Ectodermal cell (in vitro differentiated cells): ENCODE measurements around the gene PTPN4.
"Not testable (repeated sequence)": the region's sequence is repeated elsewhere in the genome, so short reads cannot be mapped to it uniquely, and the experiment has no call there.

Source experiments
- H3K27ac ChIP-seq: 2 replicates; pipeline ENCODE4 v1.7.0; 2013; ENCODE audit warnings: mild to moderate bottlenecking, low read depth, low read length; ENCODE audit not compliant: insufficient read depth, poor library complexity, severe bottlenecking
- H3K27me3 ChIP-seq: 2 replicates; pipeline ENCODE4 v1.7.0; 2013; ENCODE audit warnings: mild to moderate bottlenecking, low read length; ENCODE audit not compliant: insufficient read depth, control insufficient read depth, poor library complexity, severe bottlenecking
- H3K36me3 ChIP-seq: one replicate; pipeline ENCODE4 v1.7.0; 2013; ENCODE audit warnings: low read length; ENCODE audit not compliant: control insufficient read depth, insufficient read depth
- H3K4me1 ChIP-seq: one replicate; pipeline ENCODE4 v1.7.0; 2013; ENCODE audit warnings: low read length; ENCODE audit not compliant: control insufficient read depth, insufficient read depth
- H3K4me3 ChIP-seq: 2 replicates; pipeline ENCODE4 v1.7.0; 2013; ENCODE audit warnings: low read depth, low read length, control low read depth; ENCODE audit not compliant: insufficient read depth
- H3K9me3 ChIP-seq: 2 replicates; pipeline ENCODE4 v1.7.0; 2013; ENCODE audit warnings: mild to moderate bottlenecking, low read length, moderate library complexity; ENCODE audit not compliant: control insufficient read depth
- WGBS, 2 experiments: methylation state at CpG; one replicate each; pipeline ENCODE4 v1.1.7; 2013; ENCODE audit warnings: missing lambda C conversion rate in 2 of 2; 5-methylcytosine and 5-hydroxymethylcytosine counted together

The PTPN4 gene

DNA sequence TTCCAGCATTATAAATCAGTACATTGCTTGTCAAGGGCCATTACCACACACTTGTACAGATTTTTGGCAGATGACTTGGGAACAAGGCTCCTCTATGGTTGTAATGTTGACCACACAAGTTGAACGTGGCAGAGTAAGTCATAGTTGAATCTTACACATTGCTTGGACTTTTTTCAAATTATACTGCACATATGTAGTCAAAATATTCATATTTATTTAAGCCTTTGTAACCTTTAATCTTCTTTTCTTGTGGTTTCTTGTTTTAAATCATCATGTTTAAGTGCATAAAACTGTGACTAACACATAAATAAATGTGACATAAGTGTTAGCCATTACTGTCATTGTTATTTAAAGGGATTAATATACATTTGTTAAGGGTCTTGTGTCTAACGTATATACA is 201.1 kb downstream of the PTPN4 start:
- Histone ChIP-seq H3K36me3 (peaks cover 27% of the 10 kb centered on the region), H3K4me3 (no peak overlapping the region), H3K27ac (no peak overlapping the region), H3K9me3 (peaks cover 3% of the 10 kb centered on the region), H3K27me3 (no peaks in the 10 kb centered on the region), H3K4me1 (no peaks in the 10 kb centered on the region)
- 100% methylated on average over 1 of the region's 2 CpGs; no CpG with 5 or more reads in 1 of the 2 experiments for WGBS, 2 experiments

DNA sequence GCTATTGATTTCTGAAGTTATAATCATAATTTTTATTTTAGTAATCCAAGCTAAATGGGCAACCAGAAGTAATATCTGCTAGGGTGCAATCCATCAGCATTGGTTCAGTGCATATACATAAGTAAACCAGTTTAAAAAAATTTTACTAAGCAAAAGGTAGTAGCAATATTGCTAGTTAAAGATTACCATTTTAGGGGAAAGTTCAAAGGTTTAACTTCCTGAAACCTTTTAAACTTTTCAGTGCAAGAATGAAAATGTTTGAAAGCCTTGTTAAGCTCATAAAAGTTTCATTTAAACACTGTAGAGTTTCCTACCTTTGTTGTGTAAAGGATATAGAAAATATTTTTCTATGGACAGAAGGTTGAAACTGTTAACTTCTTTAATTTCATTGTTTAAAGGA is 222.2 kb downstream of the PTPN4 start:
- H3K4me3 ChIP-seq: no peak overlapping the region
- no peaks in the 10 kb centered on the region for H3K27me3 ChIP-seq
- H3K36me3 ChIP-seq: no peaks in the 10 kb centered on the region
- H3K4me1 ChIP-seq: no peaks in the 10 kb centered on the region
- H3K9me3 ChIP-seq: no peaks in the 10 kb centered on the region
- H3K27ac ChIP-seq: no peak overlapping the region

GRCh38 chr2:119982506-119982905 is 222.8 kb downstream of the PTPN4 start:
- Histone ChIP-seq H3K4me1 (no peaks in the 10 kb centered on the region), H3K27ac (no peak overlapping the region), H3K9me3 (no peaks in the 10 kb centered on the region), H3K27me3 (no peaks in the 10 kb centered on the region), H3K36me3 (no peaks in the 10 kb centered on the region), H3K4me3 (no peak overlapping the region)
- 85 to 93% methylated on average over 1 to 2 of the region's 2 CpGs for WGBS, 2 experiments

- Histone ChIP-seq H3K9me3 (no peaks in the 10 kb centered on the region), H3K4me1 (no peaks in the 10 kb centered on the region), H3K27ac (no peak overlapping the region), H3K27me3 (no peaks in the 10 kb centered on the region), H3K36me3 (no peaks in the 10 kb centered on the region), H3K4me3 (no peak overlapping the region)
- 92 to 99% methylated on average over 3 of the region's 3 CpGs for WGBS, 2 experiments
Observed at GRCh38 chr2:119983108-119983507, 223.4 kb downstream of the PTPN4 start.

DNA sequence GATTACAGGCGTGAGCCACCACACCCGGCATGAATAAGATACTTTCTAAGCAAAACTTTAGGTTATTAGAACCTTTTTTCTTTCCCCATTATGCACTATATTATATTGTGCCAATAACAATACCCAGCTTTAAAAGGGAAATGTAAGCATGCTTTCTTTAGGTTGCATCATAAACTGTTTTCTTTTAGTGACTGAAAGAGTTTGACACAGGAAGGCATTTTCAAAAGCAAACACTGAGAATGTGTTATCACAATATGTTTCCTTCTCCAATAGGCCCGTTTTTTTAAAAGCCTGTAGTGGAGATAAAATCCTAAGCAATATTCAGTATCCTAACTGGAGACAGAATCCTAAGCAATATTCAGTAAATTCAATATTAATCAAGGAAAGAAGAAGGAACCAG is 236.4 kb downstream of the PTPN4 start:
- H3K27me3 ChIP-seq: no peaks in the 10 kb centered on the region
- no peaks in the 10 kb centered on the region for H3K9me3 ChIP-seq
- H3K4me1 ChIP-seq: no peaks in the 10 kb centered on the region

DNA sequence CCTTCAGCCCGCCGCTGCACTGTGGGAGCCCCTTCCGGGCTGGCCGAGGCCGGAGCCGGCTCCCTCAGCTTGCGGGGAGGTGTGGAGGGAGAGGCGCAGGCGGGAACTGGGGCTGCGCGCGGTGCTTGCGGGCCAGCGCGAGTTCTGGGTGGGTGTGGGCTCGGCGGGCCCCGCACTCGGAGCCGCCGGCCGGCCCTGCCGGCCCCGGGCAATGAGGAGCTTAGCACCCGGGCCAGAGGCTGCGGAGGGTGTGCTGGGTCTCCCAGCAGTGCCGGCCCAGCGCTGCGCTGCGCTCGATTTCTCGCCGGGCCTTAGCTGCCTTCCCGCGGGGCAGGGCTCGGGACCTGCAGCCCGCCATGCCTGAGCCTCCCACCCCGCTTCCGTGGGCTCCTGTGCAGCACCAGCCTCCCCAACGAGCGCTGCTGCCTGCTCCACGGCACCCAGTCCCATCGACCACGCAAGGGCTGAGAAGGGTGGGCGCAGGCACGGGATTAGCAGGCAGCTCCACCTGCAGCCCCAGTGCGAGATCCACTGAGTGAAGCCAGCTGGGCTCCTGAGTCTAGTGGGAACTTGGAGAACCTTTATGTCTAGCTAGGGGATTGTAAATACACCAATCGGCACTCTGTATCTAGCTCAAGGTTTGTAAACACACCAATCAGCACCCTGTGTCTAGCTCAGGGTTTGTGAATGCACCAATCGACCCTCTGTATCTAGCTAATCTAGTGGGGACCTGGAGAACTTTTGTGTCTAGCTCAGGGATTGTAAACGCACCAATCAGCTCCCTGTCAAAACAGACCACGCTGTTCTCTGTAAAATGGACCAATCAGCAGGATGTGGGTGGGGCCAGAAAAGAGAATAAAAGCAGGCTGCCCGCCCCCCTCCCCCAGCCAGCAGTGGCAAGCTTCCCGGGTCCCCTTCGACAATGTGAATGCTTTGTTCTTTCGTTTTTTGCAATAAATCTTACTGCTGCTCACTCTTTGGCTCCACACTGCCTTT is 237.5 kb downstream of the PTPN4 start:
- not testable (repeated sequence) for H3K4me1 ChIP-seq, H3K4me3 ChIP-seq, H3K9me3 ChIP-seq, H3K36me3 ChIP-seq, H3K27ac ChIP-seq, H3K27me3 ChIP-seq
- WGBS, 2 experiments: 94 to 96% methylated on average over 54 of the region's 55 CpGs

More for the DNA sequence above, 236.4 kb downstream of the PTPN4 start:
- Histone ChIP-seq H3K27ac (no peak overlapping the region), H3K4me3 (no peak overlapping the region), H3K36me3 (no peaks in the 10 kb centered on the region)
- WGBS, 2 experiments: 90 to 96% methylated on average over 3 of the region's 3 CpGs

- Histone ChIP-seq H3K27ac (no peak overlapping the region), H3K36me3 (no peaks in the 10 kb centered on the region), H3K27me3 (no peaks in the 10 kb centered on the region), H3K9me3 (no peaks in the 10 kb centered on the region), H3K4me1 (no peaks in the 10 kb centered on the region), H3K4me3 (no peak overlapping the region)
- WGBS, 2 experiments: 87 to 94% methylated on average over 1 of the region's 1 CpG
Observed at GRCh38 chr2:120001471-120001870, 241.7 kb downstream of the PTPN4 start.

DNA sequence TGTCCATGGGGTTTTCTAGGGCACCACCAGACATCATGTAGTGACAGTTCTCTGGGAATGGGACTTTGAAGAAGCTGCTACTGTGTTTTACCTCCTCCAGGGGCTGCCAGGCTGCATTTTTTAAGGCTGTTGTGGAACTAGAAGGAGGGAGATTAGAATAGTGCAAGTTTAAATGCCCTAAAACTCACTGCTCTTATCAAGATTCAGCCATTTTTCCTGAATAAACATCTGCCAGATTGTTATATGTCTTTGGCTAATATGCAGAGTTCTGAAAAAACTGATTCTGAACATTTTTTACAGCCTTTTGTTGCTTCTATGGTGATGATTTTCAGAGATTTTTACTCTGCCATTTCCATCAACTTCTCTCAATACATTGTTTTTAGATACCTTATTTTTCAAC is 244.5 kb downstream of the PTPN4 start:
- no peak overlapping the region for H3K27ac ChIP-seq
- H3K4me1 ChIP-seq: no peaks in the 10 kb centered on the region
- no peaks in the 10 kb centered on the region for H3K36me3 ChIP-seq
- H3K27me3 ChIP-seq: no peaks in the 10 kb centered on the region
- no peak overlapping the region for H3K4me3 ChIP-seq
- H3K9me3 ChIP-seq: no peaks in the 10 kb centered on the region

GRCh38 chr2:120005834-120006521 is 246.3 kb downstream of the PTPN4 start:
- Histone ChIP-seq H3K27ac (no peak overlapping the region), H3K4me1 (no peaks in the 10 kb centered on the region), H3K4me3 (no peak overlapping the region), H3K9me3 (no peaks in the 10 kb centered on the region), H3K36me3 (no peaks in the 10 kb centered on the region), H3K27me3 (no peaks in the 10 kb centered on the region)
- WGBS, 2 experiments: 97% methylated on average over 11 of the region's 11 CpGs

GRCh38 chr2:120007851-120008250 is 248.1 kb downstream of the PTPN4 start:
- Histone ChIP-seq H3K27me3 (no peaks in the 10 kb centered on the region), H3K9me3 (no peaks in the 10 kb centered on the region), H3K36me3 (no peaks in the 10 kb centered on the region), H3K4me3 (no peak overlapping the region), H3K4me1 (no peaks in the 10 kb centered on the region), H3K27ac (no peak overlapping the region)
- WGBS, 2 experiments: 84% methylated on average over 4 of the region's 4 CpGs
